HG03378 (cell line): ENCODE data around the gene AGBL3.
A peak's percentile ranks its signal among the peaks of the same experiment; 100 is the strongest.

Experiments used
- ATAC-seq: cut with Tn5 transposase; IDR thresholded peaks from one replicate; pipeline ENCODE4 v1.9.1; 2021; ENCODE audit warnings: mild to moderate bottlenecking, moderate library complexity; ENCODE audit not compliant: unreplicated experiment

The AGBL3 gene

DNA sequence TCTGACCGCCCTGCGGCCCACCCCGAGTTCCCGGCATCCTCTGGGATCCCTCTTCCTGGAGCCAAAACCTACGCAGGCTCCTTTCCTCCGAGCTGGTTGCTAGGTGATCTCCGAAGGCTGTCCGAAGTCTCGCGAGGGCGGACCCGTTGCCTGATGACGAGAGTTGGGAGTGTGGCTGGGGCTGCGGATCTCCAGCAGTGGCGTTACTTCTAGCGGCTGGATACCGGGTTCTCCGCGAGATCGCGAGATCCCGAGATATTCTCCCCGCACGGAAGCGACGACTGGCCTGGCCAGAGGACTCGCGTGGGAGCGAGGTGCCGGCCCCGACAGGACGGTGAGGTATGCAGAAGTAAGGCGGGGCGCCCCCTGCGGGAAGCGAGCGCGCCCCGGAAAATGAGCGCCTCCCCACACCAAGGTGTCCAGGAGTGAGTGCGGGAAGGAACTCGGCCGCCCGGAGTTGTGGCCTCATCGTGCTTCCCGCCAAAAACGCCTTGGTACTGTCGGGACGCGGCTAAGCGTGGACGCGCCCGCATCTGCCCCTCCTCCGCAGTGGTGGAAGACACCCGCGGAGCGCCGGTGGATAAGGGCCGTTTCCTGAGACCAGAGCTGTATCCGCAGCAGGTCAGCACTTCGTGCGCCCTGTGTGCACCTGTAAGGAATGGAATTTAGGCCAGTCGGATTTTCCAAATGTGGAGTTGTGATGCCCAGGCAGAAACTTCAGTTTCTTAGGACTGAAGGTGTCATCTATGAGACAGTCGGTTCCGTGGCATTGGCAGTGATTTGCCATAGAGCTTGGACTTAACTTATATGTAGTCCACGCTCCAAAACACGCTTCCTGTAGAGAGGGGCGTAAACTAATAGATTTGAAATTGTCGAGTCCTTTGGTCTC, at the start of gene AGBL3:
AGBL3 (plus strand) TSS at position 146 of the 889 bp plus-strand sequence. CDS start 1,426 bp downstream, outside the sequence.
- ATAC-seq = peak; percentile 87

DNA sequence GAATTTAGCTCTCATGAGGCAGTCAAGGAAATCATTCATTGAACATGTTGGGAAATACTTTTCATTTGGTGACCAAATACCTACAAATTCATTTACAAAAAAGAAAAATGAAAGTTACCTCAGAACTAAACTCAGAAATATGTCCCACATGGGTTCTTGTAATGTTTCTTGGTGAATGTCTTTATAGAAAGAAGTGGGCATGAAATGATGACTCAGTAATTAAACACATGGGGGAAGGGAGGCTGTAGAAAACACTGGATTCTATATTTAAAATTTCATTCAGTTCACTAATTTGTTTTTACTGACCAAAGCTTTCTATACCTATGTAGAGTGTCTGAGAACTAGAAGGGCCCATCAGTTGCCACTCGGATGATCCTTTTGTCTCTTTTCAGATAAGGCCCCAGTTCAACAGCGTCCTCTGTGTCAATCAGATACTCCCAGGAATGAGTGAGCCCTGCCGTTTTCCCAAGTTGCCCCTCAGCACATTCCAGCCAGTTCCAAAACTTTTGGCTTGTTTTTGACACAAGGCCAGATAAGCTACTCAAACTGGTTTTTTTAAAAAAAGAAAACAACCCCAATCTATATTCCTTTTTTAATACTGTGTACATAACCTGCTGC, 49.3 kb upstream of the AGBL3 start:
- ATAC-seq = no peak

DNA sequence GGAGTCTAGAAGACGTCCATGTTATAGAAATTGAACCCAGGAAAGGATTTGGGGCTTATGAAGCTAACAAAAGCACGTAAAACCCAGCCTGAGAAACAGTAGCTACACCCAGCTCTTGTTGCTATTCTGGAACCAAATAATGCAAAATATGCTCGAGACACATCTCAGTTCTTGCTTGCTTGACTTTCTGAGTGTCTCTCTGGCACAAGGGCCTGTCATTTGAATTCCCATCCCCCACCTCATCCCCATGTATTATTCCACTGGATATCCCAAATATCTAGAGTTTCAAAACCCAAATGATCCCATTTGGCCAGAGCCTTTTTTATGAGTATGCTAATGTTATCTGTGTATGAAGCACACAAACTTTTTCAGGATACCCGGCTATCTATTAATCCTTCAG, 48.2 kb upstream of the AGBL3 start:
- no peak for ATAC-seq

DNA sequence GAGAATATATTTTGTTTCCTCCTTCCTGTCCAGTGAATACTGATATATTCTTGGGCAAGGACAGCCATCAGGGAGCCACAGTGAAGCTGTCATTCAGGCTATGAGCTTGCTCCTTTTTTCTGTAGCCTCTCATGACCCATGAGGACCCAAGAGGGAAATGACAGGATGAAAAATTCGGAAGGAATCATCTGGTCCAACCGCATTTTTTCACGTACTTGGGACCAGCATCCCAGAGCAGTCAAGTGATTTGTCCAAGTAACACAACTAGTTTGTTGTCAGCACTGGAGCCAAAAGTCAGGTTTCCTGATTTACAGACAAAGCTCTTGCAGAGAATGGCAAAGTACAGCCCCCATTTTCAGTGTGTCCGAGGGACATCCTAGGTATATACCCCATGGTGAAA, 47.2 kb upstream of the AGBL3 start:
- no peak for ATAC-seq

DNA sequence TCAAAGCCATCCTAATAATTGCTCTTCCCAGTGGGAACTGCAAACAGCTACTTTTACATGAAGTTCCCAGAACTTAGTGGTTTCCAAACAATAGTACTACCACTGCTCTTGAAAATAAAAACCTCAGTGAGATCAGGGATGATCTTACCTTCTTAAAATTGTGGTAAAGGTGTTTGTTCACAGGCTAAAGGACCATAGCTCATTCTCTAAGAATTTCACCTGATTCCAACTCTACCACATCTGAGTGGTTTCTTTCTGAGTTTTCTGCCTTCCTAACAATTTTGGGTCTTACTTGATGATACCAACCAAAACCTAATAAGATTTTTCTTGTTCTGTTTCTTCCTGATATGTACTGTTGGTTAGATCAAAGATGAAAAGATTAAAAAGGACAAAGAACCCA, 45.6 kb upstream of the AGBL3 start:
- no peak for ATAC-seq

DNA sequence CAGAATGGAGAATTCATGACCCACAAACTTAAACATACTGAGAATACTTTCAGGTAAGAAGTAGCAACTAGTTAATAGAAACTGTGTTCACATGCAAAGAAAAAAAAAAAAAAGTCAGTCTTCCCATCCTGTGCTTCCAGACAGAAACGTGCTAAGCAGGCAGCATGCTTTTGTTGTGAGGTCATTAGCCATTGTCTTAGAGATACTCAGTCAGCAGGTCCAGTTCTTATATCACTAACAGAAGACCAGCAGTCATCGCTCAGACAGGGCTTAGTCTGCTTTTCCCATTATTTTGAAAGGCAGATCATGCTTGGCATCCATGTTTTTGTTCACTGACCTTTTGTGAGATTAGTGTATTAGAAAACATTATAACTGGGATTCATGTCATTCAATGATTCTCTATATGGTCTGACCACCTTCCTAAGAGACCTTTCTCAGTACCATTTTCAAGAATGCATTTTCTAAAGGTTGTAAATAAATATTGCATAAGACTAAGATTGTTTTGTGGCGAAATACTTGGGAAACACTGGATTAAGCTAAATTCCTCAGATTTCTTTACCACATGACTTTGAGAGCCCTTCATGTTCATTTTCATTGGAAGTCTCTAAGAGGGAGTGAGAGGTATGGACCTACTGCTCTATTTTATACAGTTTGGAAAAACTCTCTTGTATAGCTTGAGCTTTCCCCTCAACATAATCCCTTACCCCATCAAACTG, 45.0 kb upstream of the AGBL3 start:
- ATAC-seq = no peak

DNA sequence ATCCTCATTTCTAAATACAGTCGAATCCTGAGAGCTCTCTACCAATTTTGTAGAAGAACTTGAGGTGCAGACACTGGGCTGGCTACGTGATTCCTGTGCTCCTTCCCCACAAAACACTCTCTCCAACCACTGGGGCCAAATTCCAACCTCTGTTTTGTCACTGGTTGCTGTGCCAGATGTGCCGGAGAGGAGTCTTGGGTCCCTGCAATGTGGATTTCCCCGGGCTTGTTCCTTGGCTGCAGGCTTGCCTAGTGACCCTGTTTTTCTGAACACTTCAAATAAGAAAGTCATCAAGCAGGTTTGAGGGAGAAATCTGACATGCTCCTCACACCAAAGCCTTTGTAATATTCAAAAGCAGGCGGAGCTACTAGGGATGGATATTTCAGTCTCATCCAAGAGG, 44.4 kb upstream of the AGBL3 start:
- no peak for ATAC-seq

DNA sequence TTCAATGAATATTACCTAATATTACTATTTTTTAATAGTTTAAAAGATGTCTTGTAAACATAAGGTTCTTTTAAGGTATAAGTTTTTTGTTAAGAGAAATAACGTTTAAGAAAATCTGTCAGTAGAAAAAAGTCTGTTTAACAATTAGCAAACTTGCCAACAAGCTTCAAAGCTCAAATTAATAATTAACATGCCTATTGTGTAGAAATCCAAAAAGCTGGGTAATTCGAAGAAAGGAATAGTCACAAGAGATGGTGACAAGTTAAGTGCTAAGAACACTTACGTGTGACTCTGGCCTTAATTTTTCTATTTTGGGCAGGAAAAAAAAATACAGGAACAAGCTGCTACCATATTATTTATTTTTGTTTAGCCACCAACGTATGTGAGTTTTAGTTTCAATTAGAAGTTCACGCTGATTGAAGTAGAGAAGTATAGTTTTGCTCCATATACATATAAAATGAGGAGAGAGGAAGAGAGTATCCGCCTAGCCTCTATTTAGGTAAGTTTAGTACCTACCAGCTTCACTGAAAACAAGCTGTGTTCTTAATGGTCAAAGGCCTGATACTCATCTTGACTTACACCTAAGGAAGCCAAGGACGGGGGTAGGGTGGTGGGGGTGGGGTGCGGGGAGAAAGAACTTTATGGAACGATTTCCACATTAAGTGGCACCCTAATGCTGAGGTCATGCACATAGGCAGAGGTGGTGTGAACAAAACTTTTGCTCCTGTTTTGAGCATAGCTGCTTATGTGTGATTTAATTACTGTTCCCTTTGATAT, 43.4 kb upstream of the AGBL3 start:
- no peak for ATAC-seq

DNA sequence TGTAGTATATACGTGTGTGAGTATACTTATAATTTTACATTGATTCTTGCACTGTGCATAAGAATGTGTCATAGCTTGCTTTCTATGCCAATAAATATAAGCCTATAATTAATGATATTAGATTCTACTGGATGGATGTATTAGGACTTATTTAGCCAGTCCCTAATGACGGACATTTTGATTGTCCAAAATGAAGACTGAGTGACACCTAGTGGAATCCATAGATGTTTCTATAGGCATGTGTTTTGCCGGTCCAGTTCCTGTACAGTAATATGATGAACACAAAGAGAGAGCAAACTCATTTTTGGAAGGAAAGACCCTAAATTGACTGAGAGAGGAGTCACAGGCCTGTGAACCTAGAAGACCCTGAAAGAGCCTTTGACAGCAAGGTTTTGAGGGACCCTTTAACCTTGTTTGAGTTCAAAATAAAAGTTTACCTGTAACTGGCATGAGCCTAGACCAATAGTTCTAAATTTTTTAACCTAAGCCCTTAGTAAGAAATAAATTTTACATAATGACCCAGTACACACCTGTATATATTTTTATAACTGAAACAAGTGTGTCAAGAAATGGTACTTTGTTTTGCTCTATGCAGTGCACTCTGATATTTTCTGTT, 42.4 kb upstream of the AGBL3 start:
- ATAC-seq = no peak

DNA sequence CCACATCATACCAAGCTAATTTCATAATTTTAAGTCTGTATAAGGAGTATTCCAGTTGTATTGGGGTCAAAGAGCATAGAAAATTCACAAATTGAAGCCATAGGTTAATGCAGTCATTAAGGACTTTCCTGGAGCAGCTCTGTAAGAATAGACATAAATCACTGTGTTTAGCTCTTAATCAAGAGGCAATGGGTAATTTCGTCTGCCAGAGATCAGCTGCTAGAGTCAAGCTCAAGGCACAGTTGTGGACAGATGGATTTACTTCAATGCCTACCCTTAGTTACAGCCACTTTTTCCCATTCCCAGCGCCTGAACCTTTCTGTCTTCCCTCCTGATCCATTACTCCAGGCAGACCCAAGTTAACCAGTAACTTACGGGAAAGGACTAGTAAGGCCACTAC, 40.6 kb upstream of the AGBL3 start:
- ATAC-seq = no peak

DNA sequence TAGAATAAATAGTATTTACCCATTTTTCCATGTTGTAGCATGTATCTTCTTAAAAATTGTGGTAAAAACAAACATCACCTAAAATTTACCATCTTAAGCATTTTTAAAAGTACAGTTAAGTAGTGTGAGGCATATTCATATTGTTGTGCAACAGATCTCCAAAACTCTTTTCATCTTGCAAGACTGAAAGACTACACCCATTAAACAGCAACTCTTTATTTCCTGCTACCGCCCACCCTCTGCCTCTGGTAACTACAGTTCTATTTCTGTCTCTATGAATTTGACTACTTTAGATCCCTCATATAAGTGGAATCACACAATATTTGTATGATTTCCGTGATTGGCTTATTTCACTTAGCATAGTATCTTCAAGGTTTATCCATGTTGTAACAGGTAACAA, 40.0 kb upstream of the AGBL3 start:
- no peak for ATAC-seq

DNA sequence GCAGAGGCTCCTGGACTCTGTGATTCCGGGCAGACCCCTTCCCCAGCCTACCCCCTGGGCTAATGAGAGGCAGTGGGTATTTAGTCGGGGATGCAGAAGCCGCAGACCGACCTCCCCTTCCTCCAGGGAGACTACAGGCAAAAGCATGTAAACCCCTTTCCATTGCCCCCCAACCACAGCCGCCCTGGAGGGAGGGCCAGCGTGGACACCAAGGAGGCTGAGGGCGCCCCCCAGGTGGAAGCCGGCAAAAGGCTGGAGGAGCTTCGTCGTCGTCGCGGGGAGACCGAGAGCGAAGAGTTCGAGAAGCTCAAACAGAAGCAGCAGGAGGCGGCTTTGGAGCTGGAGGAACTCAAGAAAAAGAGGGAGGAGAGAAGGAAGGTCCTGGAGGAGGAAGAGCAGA, 39.0 kb upstream of the AGBL3 start:
- no peak for ATAC-seq

DNA sequence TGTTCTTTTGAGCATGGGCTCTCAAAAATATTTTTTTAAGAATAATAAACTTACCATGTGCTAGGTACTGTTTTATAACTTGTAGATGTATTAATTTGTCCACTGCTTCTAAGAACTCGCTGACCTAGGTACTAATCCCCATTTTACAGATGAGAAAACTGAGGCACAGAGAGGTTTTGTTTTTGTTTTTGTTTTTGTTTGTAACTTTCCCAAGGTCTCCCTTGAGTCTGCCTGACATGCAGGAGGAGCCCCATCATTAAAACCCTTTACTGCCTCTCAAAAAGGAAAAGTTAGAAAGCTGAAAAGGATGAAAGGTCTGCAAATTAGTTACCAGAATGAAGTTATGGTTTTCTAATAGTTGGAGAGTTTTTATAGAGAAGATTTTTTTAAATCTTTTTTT, 38.5 kb upstream of the AGBL3 start:
- ATAC-seq = no peak

DNA sequence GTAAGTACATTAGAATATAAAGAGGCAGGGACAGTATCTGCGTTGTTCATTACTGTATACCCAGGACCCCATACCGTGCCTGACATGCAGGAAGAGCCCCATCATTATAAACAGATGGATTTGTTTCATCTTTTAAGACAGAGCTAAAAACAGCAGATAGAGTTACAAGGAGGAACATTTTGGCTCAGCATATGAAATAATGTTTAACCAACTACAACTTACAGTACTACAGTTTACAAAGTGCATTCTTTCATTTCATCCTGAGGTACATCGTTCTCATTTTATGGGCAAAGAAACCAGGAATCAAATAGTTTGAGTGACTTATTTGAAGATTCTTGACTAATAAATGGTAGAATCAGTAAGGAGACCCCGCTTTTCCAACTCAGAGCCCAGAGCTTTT, 38.1 kb upstream of the AGBL3 start:
- ATAC-seq = no peak

DNA sequence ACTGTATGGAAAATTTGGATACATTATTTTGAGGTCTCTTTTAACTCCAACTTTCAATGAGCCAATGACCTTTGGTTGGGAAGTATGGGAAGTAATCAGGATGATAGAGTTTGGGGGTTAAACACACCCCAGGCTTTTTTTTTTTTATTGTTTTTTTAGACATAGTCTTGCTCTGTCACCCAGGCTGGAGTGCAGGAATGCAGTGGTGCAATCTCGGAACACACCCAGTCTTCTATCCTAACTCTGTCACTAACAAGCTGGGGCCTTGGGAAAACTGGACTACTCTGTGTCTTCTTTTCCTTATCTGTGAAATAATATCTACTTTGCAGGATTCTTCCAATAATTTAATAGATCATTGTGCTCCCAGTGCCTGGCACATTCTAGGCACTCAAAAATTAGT, 37.6 kb upstream of the AGBL3 start:
- no peak for ATAC-seq

DNA sequence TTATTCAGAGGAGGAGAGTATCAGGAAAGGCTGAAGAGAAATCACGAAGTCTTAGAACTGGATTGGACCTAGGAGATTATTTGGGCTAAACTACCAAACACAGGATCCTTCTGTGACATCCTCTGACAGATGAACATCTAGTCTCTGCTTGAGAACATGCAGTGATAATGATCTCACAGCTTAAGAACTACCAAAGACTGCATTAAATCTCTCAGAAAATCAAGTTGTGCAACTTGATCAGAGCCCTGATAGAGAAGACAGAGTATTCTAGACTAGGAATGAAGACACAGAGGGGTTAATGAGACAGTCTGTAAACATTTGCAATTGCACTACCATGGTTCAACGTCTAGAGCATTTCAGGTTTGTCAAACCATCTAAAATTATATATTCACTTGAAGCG, 37.1 kb upstream of the AGBL3 start:
- ATAC-seq = no peak

DNA sequence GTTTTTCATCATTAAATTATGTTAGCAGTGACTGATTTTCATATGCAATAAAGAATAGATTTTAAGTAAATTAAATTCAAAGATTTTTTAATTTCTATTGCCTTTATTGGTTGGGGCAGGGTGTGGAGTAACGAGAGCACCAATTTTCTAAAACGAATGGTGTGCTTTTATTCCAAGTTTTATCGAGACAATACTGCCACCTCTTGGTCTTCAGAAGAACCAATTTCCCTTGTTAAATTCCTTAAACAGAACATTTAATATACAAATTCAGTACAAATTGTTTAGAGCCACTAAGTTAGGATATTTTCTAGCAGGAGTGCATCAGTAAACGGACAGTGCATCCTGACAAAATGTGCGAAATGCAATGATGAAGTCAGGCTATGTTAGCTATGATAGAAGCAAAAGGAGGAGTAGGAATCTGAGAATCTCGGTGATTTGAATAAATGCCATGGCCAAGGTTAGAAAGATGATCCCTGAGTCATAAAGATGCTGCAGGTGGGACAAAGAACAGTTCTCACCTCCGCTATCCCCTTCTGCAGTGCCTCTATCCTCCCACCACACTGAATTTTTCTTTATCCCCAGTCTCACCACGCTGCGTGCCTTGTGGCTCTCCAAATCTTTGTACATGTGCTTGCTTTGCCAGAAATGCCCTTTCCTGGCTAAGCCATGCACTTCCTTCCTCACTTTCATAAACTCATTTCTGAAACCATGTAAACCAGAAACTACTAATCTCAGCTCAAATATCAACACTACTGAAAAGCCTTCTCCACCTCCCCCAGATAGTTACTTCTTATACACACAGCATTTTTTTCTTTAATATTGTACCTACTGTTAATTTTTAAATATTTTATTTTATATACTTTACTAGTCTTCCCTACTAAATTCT, 31.9 kb upstream of the AGBL3 start:
- ATAC-seq = no peak

DNA sequence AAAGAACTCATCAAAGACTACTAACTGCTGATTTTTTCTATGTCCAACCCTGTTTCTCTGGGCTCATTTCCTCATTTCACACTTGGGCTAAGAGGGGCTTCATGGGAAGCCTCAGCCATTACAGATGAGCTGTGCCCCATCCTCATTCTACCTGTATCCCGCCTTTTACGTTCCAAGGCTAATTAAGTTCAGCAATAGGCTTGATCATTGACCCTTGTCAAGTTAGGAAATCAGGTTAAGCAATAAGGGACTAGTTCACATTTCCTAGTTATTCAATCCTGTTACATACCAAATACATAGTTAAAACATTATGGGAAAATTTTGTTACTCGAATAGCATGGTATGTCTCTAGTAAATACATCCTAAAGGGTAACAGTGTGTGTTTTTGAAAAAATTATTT, 29.3 kb upstream of the AGBL3 start:
- ATAC-seq = no peak

DNA sequence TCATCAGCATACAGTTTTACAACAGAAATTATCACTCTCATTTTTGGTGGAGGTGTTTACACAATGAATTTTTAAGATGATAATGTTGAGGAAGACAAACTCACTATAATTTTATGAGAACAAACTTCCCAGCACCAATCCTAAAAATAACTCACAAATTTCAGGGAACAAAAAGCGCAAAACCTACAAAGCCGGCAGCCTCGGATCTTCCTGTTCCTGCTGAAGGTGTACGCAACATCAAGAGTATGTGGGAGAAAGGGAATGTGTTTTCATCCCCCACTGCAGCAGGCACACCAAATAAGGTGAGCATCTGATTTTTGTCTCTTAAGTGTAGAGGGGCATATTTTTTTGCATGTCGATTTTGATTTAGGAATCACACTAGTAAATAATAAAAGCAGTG, 26.5 kb upstream of the AGBL3 start:
- no peak for ATAC-seq
